Measurements from ENCODE around the gene LPCAT2.

GRCh38 chr16:55568207-55568606 lies 59.3 kb downstream of the LPCAT2 start:
- TF ChIP-seq CTCF (IDR thresholded peaks at IDR 0.05) (no peak), POLR2A (IDR thresholded peaks at IDR 0.05) (no peak)

All from Peyer's patch (tissue), 4 donors.